GM12801 (cell line): ENCODE measurements around the gene ECM1.

ENCODE experiments used
- TF ChIP-seq, protein P1 (sequence below): IDR thresholded peaks from one replicate; pipeline ENCODE4 v1.5.1; 2011; ENCODE audit warnings: control low read depth; ENCODE audit not compliant: insufficient read length; ENCODE audit errors: extremely low read depth

ECM1 gene

DNA sequence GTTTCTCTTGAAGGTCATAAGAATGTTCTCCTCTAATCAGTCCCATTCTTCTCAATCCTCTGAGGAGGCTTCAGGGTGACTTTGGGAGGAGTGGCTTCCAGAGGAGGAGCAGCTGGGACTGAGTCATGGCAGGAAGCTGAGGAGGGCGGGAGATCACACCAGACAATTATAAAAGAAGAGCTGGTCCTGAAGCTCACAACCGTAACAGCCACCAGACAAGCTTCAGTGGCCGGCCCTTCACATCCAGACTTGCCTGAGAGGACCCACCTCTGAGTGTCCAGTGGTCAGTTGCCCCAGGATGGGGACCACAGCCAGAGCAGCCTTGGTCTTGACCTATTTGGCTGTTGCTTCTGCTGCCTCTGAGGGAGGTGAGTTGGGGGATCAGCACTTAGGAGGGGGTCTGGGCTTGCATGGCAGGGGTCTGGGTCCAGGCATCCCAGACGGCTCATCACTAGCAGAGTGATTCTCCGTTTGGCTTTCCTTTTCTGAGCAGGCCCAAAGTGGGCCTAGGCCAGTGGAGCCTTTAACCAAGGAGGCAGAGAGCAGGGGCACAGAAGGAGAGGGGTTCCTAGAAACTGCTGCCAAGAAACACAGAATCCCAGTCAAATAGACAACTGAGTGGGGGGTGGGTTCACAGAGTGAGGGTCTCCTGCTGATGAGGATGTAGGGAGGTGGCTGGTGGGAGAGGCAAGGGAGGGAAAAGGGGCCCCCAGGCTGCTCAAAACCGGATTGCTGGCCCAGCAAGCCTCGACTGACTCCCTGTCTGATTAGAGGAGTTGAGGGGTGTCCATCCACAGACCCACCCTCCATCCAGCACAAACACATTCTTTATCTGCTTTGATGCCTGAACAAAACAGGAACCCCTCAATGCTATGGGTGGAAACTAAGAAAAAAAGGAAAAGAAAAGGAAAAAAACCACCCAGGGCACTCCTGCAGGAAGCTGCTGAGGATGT is at the start of gene ECM1:
TSS of gene ECM1 (plus strand) at position 198 of the 953 bp plus-strand sequence. CDS start at position 299, 101 bp downstream.
- TF ChIP-seq, protein P1, sequence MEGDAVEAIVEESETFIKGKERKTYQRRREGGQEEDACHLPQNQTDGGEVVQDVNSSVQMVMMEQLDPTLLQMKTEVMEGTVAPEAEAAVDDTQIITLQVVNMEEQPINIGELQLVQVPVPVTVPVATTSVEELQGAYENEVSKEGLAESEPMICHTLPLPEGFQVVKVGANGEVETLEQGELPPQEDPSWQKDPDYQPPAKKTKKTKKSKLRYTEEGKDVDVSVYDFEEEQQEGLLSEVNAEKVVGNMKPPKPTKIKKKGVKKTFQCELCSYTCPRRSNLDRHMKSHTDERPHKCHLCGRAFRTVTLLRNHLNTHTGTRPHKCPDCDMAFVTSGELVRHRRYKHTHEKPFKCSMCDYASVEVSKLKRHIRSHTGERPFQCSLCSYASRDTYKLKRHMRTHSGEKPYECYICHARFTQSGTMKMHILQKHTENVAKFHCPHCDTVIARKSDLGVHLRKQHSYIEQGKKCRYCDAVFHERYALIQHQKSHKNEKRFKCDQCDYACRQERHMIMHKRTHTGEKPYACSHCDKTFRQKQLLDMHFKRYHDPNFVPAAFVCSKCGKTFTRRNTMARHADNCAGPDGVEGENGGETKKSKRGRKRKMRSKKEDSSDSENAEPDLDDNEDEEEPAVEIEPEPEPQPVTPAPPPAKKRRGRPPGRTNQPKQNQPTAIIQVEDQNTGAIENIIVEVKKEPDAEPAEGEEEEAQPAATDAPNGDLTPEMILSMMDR = no peak

DNA sequence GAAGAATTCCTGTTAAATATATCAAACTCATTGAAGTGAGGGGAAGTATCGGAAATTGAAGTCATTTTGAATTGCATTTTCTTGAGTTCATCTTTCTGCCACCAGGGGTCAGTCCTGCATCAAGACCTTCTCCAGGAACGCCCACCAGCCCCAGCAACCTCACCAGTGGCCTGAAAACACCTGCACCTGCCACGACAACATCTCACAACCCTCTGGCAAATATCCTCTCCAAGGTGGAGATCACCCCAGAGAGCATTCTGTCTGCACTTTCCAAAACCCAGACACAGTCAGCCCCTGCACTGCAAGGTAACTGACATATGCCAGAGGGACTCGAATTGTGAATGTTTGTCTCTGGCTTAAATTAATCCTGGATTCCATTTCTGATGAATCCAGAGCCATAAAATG is 43.5 kb upstream of the ECM1 start:
- TF ChIP-seq, protein P1 = no peak

DNA sequence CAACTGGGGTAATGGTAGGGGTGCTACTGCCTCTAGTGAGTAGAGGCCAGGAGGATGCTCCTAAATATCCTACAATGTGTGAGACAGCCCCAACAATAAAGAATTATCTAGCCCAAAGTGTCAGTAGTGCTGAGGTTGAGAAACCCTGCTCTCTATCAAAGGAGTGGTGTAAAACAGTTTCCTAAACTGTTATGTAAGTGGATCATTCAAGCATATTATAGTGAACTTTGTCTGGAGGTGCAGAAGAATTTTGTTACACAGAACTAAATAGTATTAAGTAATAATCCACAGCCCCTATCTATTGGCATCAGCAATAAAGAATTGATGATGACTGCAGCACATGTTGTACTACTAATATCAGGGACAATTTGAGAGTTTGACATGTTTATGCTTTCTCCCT is 40.9 kb upstream of the ECM1 start:
- TF ChIP-seq, protein P1 = no peak

DNA sequence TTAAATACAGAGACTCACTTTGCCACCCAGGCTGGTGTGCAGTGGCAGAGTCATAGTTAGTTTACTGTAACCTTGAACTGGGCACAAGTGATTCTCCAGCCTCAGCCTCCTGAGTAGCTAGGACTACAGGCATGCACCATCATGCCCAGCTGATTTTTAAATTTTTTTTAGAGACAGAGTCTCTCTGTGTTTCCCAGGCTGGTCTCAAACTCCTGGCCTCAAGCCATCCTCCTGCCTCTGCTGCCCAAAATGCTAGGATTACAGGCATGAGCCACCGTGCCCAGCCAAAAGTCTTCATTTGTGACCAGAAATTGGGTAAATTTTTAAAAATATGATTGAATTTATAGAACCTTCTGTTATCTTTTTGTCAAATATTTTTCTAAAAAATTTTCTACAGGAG is 38.6 kb upstream of the ECM1 start:
- TF ChIP-seq, protein P1 = no peak

DNA sequence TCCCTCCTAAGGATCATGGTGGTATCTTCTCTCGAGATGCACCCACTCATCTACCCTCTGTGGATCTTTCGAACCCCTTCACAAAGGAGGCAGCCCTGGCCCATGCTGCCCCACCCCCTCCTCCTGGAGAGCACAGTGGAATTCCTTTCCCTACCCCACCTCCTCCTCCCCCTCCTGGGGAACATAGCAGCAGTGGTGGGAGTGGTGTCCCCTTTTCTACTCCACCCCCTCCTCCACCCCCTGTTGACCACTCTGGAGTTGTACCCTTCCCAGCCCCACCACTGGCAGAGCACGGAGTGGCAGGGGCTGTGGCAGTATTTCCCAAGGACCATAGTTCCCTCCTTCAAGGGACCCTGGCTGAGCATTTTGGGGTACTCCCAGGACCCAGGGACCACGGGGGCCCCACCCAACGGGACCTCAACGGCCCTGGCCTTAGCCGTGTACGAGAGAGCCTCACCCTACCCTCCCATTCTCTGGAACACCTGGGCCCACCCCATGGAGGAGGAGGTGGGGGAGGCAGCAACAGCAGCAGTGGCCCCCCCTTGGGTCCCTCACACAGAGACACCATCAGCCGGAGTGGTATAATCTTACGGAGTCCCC is 35.2 kb upstream of the ECM1 start:
- TF ChIP-seq, protein P1 = no peak

DNA sequence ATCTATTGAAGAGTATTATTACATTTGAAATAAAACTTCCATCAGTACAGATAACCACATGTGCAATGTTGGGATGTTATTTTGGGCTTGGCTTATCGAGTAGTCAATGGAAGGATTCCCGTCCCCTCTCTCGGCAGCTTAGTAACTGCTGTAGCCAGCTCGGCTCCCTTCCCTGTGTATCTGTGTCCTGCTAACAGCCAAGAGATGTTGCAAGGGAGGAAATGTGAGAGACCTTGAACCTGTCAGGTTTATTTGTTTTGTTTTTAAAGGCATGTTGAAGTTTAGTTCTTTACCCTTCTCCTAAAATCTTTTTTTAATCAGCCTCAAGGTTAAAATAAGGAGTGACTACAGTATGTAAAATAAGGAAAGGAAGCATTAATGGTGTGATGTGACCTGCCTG is 34.2 kb upstream of the ECM1 start:
- TF ChIP-seq, protein P1 = no peak

DNA sequence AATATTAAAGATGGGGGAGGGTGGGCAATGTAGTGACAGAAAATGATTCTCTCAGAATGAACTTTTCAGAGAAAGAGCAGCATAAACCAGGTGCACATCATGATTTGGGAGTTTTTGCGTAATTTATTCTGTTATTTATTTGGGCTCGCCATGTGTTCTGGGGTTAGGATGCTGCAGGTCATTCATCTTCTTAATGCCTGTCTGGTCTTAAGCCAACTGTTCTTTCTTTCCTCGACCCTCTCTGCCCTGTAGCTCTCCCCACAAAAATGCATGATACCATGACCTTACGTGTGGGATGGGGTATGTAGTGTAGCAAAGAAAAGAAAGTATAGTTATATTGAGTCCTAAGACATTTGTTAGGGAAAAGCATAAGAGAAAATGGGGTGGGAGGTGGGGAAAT is 33.0 kb upstream of the ECM1 start:
- TF ChIP-seq, protein P1 = no peak
